Esophagus muscularis mucosa (tissue), 3 donors: ENCODE results near the gene ATP10A.

Experiments
- POLR2A ChIP-seq: fragments of 450-650 bp; IDR thresholded peaks from one replicate; pipeline ENCODE4 v1.6.1; 2017; ENCODE audit warnings: antibody characterized with exemption, moderate library complexity, mild to moderate bottlenecking, low read depth
- POLR2AphosphoS5 ChIP-seq, 2 donors: sonication (generic); formaldehyde crosslinking; IDR thresholded peaks; one replicate each; pipeline ENCODE4 v1.6.1; 2017; ENCODE audit warnings: antibody characterized with exemption in 2 of 2
- TF ChIP-seq, protein P1 (sequence below), 3 experiments: fragments of 200-600 bp in 2 of 3; fragments of 450-650 bp in 1 of 3; sonication (generic) in 2 of 3; IDR thresholded peaks; one replicate each; pipeline ENCODE4 v1.5.1; 2017 to 2019; ENCODE audit warnings: antibody characterized with exemption in 3 of 3, mild to moderate bottlenecking in 2 of 3, moderate library complexity in 1 of 3

DNA sequence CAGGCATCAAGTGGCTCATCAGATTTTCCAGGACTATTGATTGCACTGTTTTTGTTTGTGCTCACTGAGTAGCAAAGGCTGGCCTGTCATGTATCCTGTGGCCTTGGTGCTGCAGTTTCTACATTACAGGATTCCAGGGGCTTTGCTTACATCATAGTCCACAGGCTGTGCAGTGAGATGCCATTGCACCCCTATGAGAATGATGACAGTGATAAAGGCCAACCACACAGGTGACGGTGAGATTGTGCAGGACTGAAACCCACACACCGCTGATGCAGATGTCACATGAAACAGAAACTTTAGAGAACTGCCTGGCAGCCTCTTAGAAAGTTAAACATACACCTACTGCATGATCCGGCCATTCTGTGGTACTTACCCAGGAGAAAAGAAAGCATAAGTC lies 229.3 kb downstream of the ATP10A start:
- TF ChIP-seq, protein P1, sequence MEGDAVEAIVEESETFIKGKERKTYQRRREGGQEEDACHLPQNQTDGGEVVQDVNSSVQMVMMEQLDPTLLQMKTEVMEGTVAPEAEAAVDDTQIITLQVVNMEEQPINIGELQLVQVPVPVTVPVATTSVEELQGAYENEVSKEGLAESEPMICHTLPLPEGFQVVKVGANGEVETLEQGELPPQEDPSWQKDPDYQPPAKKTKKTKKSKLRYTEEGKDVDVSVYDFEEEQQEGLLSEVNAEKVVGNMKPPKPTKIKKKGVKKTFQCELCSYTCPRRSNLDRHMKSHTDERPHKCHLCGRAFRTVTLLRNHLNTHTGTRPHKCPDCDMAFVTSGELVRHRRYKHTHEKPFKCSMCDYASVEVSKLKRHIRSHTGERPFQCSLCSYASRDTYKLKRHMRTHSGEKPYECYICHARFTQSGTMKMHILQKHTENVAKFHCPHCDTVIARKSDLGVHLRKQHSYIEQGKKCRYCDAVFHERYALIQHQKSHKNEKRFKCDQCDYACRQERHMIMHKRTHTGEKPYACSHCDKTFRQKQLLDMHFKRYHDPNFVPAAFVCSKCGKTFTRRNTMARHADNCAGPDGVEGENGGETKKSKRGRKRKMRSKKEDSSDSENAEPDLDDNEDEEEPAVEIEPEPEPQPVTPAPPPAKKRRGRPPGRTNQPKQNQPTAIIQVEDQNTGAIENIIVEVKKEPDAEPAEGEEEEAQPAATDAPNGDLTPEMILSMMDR (IDR thresholded peaks at IDR 0.05): no peak
- TF ChIP-seq POLR2AphosphoS5 (IDR thresholded peaks at IDR 0.05) (no peak), POLR2A (no peak)
